ENCODE measurements around the gene PLD1.
"Not testable (repeated sequence)": the region's sequence is repeated elsewhere in the genome, so short reads cannot be mapped to it uniquely, and the experiment has no call there.

PLD1 gene

DNA sequence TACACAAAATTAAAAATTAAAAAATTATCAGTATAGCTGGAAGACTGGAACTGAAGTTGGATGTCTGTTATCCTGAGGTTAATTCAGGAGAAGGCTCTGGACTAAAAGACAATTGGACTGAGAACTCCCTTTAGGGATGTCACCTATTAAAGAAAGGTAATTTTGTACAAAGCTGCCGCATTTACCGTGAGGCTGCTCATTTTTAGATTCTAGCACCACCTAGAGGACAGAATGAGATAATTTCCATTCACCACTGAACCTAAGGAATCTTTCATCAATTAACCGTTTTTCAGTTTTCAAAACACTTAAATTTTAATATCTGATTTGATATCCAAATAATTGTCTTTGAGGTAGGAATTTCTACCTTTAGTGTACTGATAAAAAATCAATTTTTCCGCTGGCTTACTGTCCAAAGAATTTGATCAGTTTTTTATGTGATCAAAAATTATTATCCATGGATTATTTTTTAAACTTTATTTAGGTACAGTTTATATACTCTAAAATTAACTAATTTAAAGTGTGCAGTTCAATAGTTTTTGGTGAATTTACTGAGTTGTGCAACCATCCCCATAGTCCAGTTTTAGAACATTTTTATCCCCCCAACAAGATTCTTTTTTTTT, 243.4 kb downstream of the PLD1 start:
- peak; percentile 62 for DNase-seq (ENCODE audit: low read depth)
- TF ChIP-seq, protein P1, sequence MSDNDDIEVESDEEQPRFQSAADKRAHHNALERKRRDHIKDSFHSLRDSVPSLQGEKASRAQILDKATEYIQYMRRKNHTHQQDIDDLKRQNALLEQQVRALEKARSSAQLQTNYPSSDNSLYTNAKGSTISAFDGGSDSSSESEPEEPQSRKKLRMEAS (IDR thresholded peaks at IDR 0.05; ENCODE audit: low read depth, low read length), result no peak
- TF ChIP-seq CTCF (IDR thresholded peaks at IDR 0.05; ENCODE audit: low read depth, low read length), result peak; percentile 39
- H3K4me3 ChIP-seq (ENCODE audit: low read depth, low read length), result no peak overlapping the region

DNA sequence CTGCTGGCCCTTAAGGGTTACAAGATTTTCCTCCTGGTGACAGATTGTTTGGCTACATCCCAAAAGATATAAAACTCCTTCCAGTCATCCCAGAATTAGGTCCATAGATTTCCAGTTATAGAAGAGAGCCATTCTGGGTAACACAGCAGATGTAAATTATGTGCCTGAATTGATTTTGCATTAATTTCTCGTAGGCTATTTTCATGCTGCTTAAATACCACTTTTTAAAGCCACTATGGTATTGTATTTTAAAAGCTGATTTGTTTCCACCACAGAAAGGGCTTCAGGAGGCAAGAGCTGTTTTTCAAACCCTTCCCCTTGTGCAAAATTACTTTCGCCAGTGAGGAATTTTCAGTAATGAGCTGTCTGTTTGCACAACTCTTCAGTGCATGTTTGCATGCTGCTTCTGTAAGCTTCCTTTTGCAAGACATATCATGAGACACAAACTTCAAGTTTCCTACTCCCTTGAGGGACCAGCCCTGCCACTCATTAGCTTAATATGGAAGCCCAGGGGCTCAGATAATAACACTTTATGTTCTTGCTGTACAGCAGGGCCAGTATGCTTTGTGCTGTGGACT, 244.7 kb downstream of the PLD1 start:
- no peak overlapping the region for H3K4me3 ChIP-seq (ENCODE audit: low read depth, low read length)
- peak; percentile 67 for DNase-seq (ENCODE audit: low read depth)
- TF ChIP-seq POLR2A (IDR thresholded peaks at IDR 0.05; ENCODE audit: extremely low read depth, insufficient read length), result no peak
- no peak for TF ChIP-seq CTCF (IDR thresholded peaks at IDR 0.05; ENCODE audit: low read depth, low read length)
- TF ChIP-seq MYC (IDR thresholded peaks at IDR 0.05; ENCODE audit: low read depth, low read length), result no peak
- TF ChIP-seq, protein P1 (IDR thresholded peaks at IDR 0.05; ENCODE audit: low read depth, low read length), result no peak

DNA sequence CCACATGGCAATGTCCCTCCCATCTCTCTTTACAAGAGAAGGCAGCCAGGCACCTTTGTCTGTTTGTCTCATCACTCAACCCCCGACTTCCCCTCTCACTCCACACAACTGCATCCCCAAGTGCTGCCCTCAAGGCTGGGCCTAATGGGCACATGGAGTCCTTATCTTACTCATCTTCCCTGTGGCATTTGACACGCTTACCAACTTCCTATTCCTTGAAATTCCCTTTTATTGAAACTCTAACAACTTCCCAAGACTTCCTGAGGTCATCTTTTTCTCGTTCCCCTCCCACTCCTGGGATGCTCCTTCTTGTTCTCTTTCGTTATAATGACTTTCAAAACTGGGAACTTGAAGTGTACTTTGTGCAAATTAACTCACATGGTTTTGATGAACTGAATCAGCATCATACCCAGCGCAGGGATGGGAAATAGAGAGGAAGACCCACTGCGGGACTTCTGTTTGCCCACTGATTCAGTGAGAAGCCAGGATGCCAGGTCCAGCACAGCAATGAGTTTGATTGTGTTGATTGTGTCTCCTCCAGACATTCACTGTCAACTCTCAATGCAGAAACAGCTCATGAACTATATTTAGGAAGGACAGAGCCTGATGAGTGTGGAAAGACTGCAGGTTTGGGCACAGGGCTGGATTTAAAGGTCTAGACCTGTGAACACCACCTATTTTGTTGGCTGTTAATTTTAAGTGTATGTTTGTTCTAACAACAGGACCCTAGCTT, 245.4 kb downstream of the PLD1 start:
- TF ChIP-seq, protein P1 (IDR thresholded peaks at IDR 0.05; ENCODE audit: low read depth, low read length), result no peak
- TF ChIP-seq POLR2A (IDR thresholded peaks at IDR 0.05; ENCODE audit: extremely low read depth, insufficient read length) (no peak), CTCF (IDR thresholded peaks at IDR 0.05; ENCODE audit: low read depth, low read length) (no peak), MYC (IDR thresholded peaks at IDR 0.05; ENCODE audit: low read depth, low read length) (no peak)
- no peak overlapping the region for H3K4me3 ChIP-seq (ENCODE audit: low read depth, low read length)
- peak; percentile 33 for DNase-seq (ENCODE audit: low read depth)

DNA sequence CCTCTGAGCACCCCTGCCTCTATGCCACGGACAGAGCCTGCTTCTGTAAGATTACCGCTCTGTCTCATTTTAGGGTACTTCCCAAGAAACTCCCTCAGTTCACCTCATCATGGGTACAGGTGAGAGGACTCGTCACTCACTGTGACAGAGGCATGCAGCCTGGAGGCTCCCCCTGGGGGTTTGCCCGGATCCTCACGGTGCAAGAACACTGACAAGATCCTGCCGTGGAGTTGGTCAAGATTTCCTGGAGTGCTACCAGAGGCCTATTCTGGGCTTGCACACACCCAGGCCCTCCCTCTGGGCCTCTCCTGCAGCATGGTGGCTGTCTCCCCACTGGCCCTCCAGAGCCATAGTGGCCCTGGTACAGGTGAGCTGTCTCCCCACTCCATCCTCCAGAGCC, 247.0 kb downstream of the PLD1 start:
- H3K4me3 ChIP-seq (ENCODE audit: low read depth, low read length), result no peak overlapping the region
- DNase-seq (ENCODE audit: low read depth), result no peak
- TF ChIP-seq MYC (IDR thresholded peaks at IDR 0.05; ENCODE audit: low read depth, low read length) (no peak), CTCF (IDR thresholded peaks at IDR 0.05; ENCODE audit: low read depth, low read length) (no peak), POLR2A (IDR thresholded peaks at IDR 0.05; ENCODE audit: extremely low read depth, insufficient read length) (no peak)
- TF ChIP-seq, protein P1 (IDR thresholded peaks at IDR 0.05; ENCODE audit: low read depth, low read length), result no peak

GRCh38 chr3:171562459-171562858, 247.8 kb downstream of the PLD1 start:
- DNase-seq (ENCODE audit: low read depth); H3K4me3 ChIP-seq (ENCODE audit: low read depth, low read length): not testable (repeated sequence)

GRCh38 chr3:171561596-171562323, 248.5 kb downstream of the PLD1 start:
- TF ChIP-seq MYC (IDR thresholded peaks at IDR 0.05; ENCODE audit: low read depth, low read length) (no peak), POLR2A (IDR thresholded peaks at IDR 0.05; ENCODE audit: extremely low read depth, insufficient read length) (no peak), CTCF (IDR thresholded peaks at IDR 0.05; ENCODE audit: low read depth, low read length) (no peak)
- TF ChIP-seq, protein P1 (IDR thresholded peaks at IDR 0.05; ENCODE audit: low read depth, low read length), result no peak
- no peak for DNase-seq (ENCODE audit: low read depth)
- H3K4me3 ChIP-seq (ENCODE audit: low read depth, low read length), result no peak overlapping the region

All from NB4 (cell line).